ENCODE results near the gene LRCH3.
"Not testable (repeated sequence)": the region's sequence is repeated elsewhere in the genome, so short reads cannot be mapped to it uniquely, and the experiment has no call there.

Gene LRCH3

GRCh38 chr3:197882586-197882985 lies 91.5 kb downstream of the LRCH3 start:
- DNase-seq (ENCODE audit: low read depth, low spot score): no peak

GRCh38 chr3:197883541-197883940 lies 92.5 kb downstream of the LRCH3 start:
- DNase-seq (ENCODE audit: low read depth, low spot score): no peak

GRCh38 chr3:197884330-197884729 lies 93.3 kb downstream of the LRCH3 start:
- DNase-seq (ENCODE audit: low read depth, low spot score): not testable (repeated sequence)

GRCh38 chr3:197886052-197886451 lies 95.0 kb downstream of the LRCH3 start:
- DNase-seq (ENCODE audit: low read depth, low spot score): not testable (repeated sequence)

- DNase-seq (ENCODE audit: low read depth, low spot score): not testable (repeated sequence)
Measured at GRCh38 chr3:197887430-197888053, 96.5 kb downstream of the LRCH3 start.

- no peak for DNase-seq (ENCODE audit: low read depth, low spot score)
Measured at GRCh38 chr3:197888511-197888910, 97.5 kb downstream of the LRCH3 start.

GRCh38 chr3:197889204-197889930 lies 98.3 kb downstream of the LRCH3 start:
- DNase-seq (ENCODE audit: low read depth, low spot score): no peak

GRCh38 chr3:197890693-197891092 lies 99.6 kb downstream of the LRCH3 start:
- DNase-seq (ENCODE audit: low read depth, low spot score): no peak

GRCh38 chr3:197892162-197892561 lies 101.1 kb downstream of the LRCH3 start:
- no peak for DNase-seq (ENCODE audit: low read depth, low spot score)

GRCh38 chr3:197896421-197896820 lies 105.4 kb downstream of the LRCH3 start:
- no peak for DNase-seq (ENCODE audit: low read depth, low spot score)

- no peak for DNase-seq (ENCODE audit: low read depth, low spot score)
Measured at GRCh38 chr3:197899833-197900478, 108.9 kb downstream of the LRCH3 start.

GRCh38 chr3:197901626-197902025 lies 110.6 kb downstream of the LRCH3 start:
- DNase-seq (ENCODE audit: low read depth, low spot score): no peak

GRCh38 chr3:197906023-197906849 lies 115.2 kb downstream of the LRCH3 start:
- peak; percentile 44 for DNase-seq (ENCODE audit: low read depth, low spot score)

GRCh38 chr3:197906850-197907187 lies 115.8 kb downstream of the LRCH3 start:
- no peak for DNase-seq (ENCODE audit: low read depth, low spot score)

- DNase-seq (ENCODE audit: low read depth, low spot score): no peak
Measured at GRCh38 chr3:197907196-197907595, 116.1 kb downstream of the LRCH3 start.

GRCh38 chr3:197908550-197908949 lies 117.5 kb downstream of the LRCH3 start:
- DNase-seq (ENCODE audit: low read depth, low spot score): not testable (repeated sequence)

- DNase-seq (ENCODE audit: low read depth, low spot score): no peak
Measured at GRCh38 chr3:197908957-197909701, 118.1 kb downstream of the LRCH3 start.

GRCh38 chr3:197912741-197913476 lies 121.9 kb downstream of the LRCH3 start:
- DNase-seq (ENCODE audit: low read depth, low spot score): no peak

GRCh38 chr3:197913641-197914380 lies 122.8 kb downstream of the LRCH3 start:
- no peak for DNase-seq (ENCODE audit: low read depth, low spot score)

Measured in activated naive CD8-positive, alpha-beta T cell treated with anti-CD3 and anti-CD28 coated beads, Interleukin-2, amount 50 U/mL, for 16 hours (primary cell).